Measurements from ENCODE around the gene SSH3.
"Not testable (repeated sequence)": the region's sequence is repeated elsewhere in the genome, so short reads cannot be mapped to it uniquely, and the experiment has no call there.

The SSH3 gene

GRCh38 chr11:67310246-67311050 lies 7.1 kb downstream of the SSH3 start:
- DNase-seq (ENCODE audit: low read depth in 1 of 2, low spot score in 1 of 2) = no peak

- no peak for DNase-seq (ENCODE audit: low read depth in 1 of 2, low spot score in 1 of 2)
These were observed 7.8 kb downstream of the SSH3 start for GRCh38 chr11:67311051-67311555.

DNA sequence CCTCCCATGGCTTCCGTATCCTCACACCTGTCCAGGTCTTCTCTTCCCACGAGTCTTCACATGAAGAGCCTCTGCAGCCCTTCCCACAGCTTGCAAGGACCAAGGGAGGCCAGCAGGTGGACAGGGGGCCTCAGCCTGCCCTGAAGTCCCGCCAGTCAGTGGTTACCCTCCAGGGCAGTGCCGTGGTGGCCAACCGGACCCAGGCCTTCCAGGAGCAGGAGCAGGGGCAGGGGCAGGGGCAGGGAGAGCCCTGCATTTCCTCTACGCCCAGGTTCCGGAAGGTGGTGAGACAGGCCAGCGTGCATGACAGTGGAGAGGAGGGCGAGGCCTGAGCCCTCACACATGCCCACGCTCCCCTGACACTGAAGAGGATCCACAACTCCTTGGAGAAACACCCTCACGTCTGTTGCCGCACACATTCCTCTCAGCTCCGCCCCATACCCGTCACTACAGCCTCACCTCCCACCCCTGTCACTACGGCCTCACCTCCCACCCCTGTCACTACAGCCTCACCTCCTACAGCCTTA lies 8.3 kb downstream of the SSH3 start:
- DNase-seq (ENCODE audit: low read depth in 1 of 2, low spot score in 1 of 2) = no peak

DNA sequence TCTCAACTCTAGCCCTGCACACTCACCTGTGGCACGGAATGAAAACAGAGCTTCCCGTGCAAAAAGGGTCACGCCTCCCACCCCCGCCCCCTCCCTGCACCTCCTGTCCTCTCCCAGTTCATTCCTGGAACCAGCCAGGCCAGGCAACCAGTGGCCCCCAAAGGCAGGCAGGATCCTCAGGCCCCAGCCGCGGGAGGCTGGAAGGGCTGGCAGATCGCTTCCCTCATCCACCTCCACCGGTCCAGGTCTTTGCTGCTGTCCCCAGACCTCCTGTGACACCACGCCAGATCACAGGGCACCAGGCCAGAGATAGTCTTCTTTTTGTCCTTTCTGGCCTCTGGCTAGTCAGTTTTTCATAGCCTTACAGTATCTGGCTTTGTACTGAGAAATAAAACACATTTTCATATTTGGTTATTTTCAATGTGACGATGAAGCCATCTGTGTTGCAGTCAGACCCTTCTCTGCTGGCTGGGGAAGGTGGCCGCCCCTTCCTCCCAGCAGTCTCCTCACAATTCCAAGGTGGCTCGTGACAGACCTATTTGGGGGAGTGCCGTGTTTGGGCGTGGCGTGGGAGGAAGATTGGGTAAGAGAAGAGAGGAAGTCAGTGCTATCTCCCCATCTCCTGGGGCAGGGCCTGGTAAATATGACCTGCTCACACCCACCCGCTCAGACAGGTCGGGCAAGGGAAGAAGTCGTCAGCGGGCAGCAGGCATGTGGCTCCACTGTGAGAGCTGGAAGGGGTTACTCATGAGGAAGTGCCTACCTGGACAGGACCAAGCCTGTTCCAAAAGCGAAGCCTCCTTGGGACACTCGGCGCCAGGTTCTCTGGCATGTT lies 9.1 kb downstream of the SSH3 start:
- no peak for DNase-seq (ENCODE audit: low read depth in 1 of 2, low spot score in 1 of 2)

DNA sequence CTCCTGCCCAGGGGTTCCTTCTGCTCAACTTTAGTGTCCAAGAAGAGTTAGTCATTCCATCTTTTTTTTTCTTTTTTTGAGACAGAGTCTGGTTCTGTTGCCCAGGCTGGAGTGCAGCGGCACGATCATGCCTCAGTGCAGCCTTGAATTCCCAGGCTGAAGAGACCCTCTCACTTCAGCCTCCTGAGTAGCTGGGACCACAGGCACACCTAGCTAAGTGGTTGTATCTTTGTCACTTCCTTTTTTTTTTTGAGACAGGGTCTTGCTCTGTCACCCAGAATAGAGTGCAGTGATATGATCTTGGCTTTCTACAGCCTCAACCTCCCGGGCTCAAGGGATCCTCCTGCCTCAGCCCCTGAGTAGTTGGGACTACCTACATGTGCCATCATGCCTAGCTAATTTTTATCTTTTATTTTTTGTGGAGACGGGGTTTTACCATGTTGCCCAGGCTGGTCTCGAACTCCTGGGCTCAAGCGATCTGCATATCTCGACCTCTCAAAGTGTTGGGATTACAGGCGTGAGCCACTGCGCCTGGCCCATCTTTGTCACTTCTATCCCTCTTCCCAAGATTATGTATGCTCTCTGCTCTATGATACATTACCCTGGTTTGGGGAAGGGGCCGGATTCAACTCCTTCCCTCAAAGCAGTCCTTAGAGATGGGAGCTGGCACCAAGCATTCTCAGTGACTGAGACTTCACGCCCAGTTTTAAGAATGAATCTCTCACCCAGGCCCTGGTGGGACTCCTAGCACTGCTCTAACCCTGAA lies 10.0 kb downstream of the SSH3 start:
- no peak for DNase-seq (ENCODE audit: low read depth in 1 of 2, low spot score in 1 of 2)

DNA sequence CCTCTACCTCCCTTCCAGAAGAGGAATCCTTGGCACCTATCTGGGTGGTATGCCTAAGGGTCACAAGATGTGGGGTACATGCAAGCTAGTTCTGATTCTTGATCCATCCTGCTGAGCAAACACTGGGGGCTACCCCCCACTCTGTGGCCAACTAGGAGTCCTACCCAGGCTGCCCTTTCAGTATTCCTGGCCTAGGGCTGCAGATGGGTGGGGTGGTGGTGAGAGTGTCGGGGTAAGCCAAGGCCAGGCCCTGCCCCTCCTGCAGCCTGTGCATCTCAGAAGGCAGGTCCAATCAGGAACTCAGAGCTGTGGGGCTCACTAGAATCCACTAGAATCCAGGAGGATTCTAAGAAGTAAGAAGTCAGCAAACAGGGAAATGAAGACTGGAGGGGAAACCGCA lies 10.9 kb downstream of the SSH3 start:
- DNase-seq (ENCODE audit: low read depth in 1 of 2, low spot score in 1 of 2) = no peak

GRCh38 chr11:67315325-67315909 lies 12.1 kb downstream of the SSH3 start:
- no peak for DNase-seq (ENCODE audit: low read depth in 1 of 2, low spot score in 1 of 2)

- DNase-seq (ENCODE audit: low read depth in 1 of 2, low spot score in 1 of 2) = no peak
These were observed 13.5 kb downstream of the SSH3 start for GRCh38 chr11:67316882-67317204.

DNA sequence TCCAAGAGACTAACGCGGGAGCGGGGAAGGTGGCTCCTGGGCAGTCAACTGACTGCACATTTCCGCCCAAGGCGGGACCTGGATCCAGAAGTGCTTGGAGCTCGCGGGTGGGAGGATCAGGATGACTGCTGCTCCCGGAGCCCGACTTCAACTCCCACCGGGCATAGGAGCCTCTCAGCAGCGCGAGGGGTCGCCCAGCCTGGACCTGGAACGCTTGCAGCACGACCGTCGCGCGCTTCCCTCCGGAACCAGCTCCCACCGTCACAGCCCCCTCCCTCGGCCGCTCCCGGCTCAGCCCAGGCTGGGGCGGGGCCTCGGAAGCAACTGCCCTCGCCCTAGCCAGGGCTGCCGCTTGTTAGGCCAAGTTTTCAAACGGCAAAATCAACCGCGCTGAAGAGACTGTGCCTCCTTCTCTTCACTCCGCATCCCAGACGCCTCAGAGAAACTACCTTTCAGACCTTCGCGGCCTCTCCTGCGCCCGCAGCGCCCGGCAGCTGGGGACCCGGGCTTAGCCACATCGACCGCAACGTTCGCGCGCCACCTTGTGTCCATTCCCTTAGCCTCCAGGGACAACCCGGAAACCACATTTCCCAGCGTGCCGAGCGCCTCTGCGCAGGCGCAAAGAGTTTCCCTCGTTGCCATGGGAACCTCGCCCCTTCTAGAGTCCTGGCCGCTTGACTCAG lies 14.0 kb downstream of the SSH3 start:
- peak; percentile 96 to 98 for DNase-seq (ENCODE audit: low read depth in 1 of 2, low spot score in 1 of 2)

GRCh38 chr11:67317888-67318555 lies 14.7 kb downstream of the SSH3 start:
- no peak for DNase-seq (ENCODE audit: low read depth in 1 of 2, low spot score in 1 of 2)

GRCh38 chr11:67318876-67319275 lies 15.5 kb downstream of the SSH3 start:
- DNase-seq (ENCODE audit: low read depth in 1 of 2, low spot score in 1 of 2) = not testable (repeated sequence)

DNA sequence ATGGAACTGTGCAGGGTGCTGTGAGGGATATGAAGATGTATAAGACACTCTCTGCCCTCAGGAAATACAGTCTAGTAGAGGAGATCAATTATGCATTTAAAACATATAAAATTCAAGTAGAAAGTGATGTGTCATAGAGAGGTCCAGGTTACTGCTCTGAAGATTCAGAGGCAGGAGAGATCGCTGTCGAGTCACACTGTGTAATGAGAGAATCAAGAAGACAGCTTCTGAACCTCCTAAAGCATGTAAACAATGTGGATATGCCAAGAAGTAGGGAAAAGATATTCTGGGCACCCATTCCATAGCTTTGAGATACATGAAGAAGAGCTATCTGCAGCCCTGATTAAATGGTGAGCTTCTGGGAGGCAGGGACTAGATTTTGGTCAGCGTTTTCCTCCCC lies 16.7 kb downstream of the SSH3 start:
- no peak for DNase-seq (ENCODE audit: low read depth in 1 of 2, low spot score in 1 of 2)

- DNase-seq (ENCODE audit: low read depth in 1 of 2, low spot score in 1 of 2) = no peak
These were observed 17.4 kb downstream of the SSH3 start for GRCh38 chr11:67320691-67321090.

DNA sequence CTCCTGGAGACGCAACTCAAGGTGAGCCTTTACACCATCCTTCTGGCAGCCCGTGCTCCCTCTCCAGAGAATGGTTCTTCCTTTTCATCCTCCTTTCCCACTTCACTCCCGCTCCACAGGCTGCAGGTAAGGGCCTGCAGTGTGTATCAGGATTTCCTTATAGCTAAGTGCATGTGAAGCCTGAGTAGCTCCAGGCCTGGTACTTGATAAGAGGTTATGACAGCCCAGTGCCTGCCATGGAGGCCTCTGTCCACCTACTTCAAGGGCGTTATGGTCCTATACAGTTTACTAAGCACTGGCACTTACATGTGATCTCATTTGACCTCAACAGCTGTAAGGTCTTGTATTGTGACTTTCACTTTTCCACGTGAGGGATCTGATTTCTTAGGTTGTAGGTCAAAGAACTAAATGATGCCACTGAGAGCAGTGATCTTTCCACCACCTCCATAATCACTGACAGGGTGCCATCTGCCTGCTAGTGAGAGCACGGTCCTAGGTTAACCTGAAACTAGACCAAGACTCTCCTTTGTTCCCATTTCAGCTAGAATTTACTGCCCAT lies 18.1 kb downstream of the SSH3 start:
- no peak for DNase-seq (ENCODE audit: low read depth in 1 of 2, low spot score in 1 of 2)

GRCh38 chr11:67322049-67322448 lies 18.7 kb downstream of the SSH3 start:
- DNase-seq (ENCODE audit: low read depth in 1 of 2, low spot score in 1 of 2) = no peak

GRCh38 chr11:67323526-67323925 lies 20.2 kb downstream of the SSH3 start:
- DNase-seq (ENCODE audit: low read depth in 1 of 2, low spot score in 1 of 2) = no peak

GRCh38 chr11:67332081-67332691 lies 28.9 kb downstream of the SSH3 start:
- DNase-seq (ENCODE audit: low read depth in 1 of 2, low spot score in 1 of 2) = no peak

- DNase-seq (ENCODE audit: low read depth in 1 of 2, low spot score in 1 of 2) = no peak
These were observed 33.9 kb downstream of the SSH3 start for GRCh38 chr11:67337257-67337656.

DNA sequence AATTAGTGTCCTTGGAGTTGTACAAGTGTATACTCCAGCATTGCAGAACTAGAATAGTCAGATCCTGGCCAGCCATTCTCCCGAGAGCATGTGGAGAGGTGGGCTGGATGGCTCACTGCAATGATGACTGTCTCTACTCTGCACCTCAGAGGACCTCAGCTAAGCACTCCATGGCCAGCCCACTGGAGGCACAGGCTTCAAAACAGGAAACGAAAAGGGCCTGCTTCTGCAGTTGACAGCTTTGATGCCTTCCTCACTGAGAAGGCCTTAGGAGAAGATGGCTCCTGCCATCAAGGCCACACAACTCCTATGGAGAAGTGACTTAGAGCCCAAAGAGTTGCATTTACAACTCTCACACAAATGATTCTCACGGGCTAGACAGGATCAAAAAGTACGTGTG lies 40.9 kb downstream of the SSH3 start:
- DNase-seq (ENCODE audit: low read depth in 1 of 2, low spot score in 1 of 2) = no peak
